HG02973 (cell line): ENCODE data around the gene NT5DC3.
"Not testable (repeated sequence)": the region's sequence is repeated elsewhere in the genome, so short reads cannot be mapped to it uniquely, and the experiment has no call there.

Experiments
- ATAC-seq: cut with Tn5 transposase; IDR thresholded peaks from one replicate; pipeline ENCODE4 v1.9.1; 2021; ENCODE audit warnings: moderate library complexity; ENCODE audit not compliant: unreplicated experiment

NT5DC3 gene

GRCh38 chr12:103855896-103856657 is 15.0 kb upstream of the NT5DC3 start:
- no peak for ATAC-seq

- no peak for ATAC-seq
Measured at GRCh38 chr12:103855036-103855712, 14.1 kb upstream of the NT5DC3 start.

GRCh38 chr12:103854372-103854973 is 13.4 kb upstream of the NT5DC3 start:
- ATAC-seq, result no peak

GRCh38 chr12:103852498-103852997 is 11.5 kb upstream of the NT5DC3 start:
- ATAC-seq, result no peak

- ATAC-seq, result no peak
Measured at GRCh38 chr12:103851127-103851526, 10.1 kb upstream of the NT5DC3 start.

- ATAC-seq, result no peak
Measured at GRCh38 chr12:103850429-103850828, 9.4 kb upstream of the NT5DC3 start.

GRCh38 chr12:103848917-103849491 is 8.0 kb upstream of the NT5DC3 start:
- no peak for ATAC-seq

- no peak for ATAC-seq
Measured at GRCh38 chr12:103848143-103848542, 7.1 kb upstream of the NT5DC3 start.

- ATAC-seq, result no peak
Measured at GRCh38 chr12:103846415-103846814, 5.4 kb upstream of the NT5DC3 start.

GRCh38 chr12:103844305-103844704 is 3.3 kb upstream of the NT5DC3 start:
- no peak for ATAC-seq

GRCh38 chr12:103841690-103842584 is 903 bp upstream of the NT5DC3 start:
- no peak for ATAC-seq

- ATAC-seq, result peak; percentile 43
Measured at GRCh38 chr12:103840462-103840875, 565 bp downstream of the NT5DC3 start.

GRCh38 chr12:103839609-103840461 is 1.2 kb downstream of the NT5DC3 start:
- ATAC-seq, result no peak

- ATAC-seq, result no peak
Measured at GRCh38 chr12:103839103-103839502, 1.9 kb downstream of the NT5DC3 start.

- ATAC-seq, result no peak
Measured at GRCh38 chr12:103838254-103838914, 2.6 kb downstream of the NT5DC3 start.

- no peak for ATAC-seq
Measured at GRCh38 chr12:103836345-103836744, 4.7 kb downstream of the NT5DC3 start.

- ATAC-seq, result not testable (repeated sequence)
Measured at GRCh38 chr12:103835747-103836335, 5.2 kb downstream of the NT5DC3 start.

GRCh38 chr12:103834942-103835341 is 6.1 kb downstream of the NT5DC3 start:
- no peak for ATAC-seq

GRCh38 chr12:103833891-103834290 is 7.1 kb downstream of the NT5DC3 start:
- ATAC-seq, result no peak
